Measurements from ENCODE around the gene CLEC6A.
"Not testable (repeated sequence)": the region's sequence is repeated elsewhere in the genome, so short reads cannot be mapped to it uniquely, and the experiment has no call there.

Gene CLEC6A

DNA sequence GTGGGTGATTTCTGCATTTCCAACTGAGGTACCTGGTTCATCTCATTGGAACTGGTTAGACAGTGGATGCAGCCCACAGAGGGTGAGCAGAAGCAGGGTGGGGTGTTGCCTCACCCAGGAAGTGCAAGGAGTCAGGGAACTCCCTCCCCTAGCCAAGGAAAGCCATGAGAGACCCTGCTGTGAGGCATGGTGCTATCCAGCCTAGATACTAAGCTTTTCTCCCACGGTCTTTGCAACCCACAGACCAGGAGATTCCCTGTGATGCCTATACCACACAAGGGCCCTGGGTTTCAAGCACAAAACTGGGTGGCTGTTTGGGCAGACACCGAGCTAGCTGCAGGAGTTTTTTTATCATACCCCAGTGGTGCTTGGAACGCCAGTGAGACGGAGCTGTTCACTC lies 39.9 kb downstream of the CLEC6A start:
- DNase-seq (ENCODE audit: low spot score), result not testable (repeated sequence)

GRCh38 chr12:8496074-8496473 lies 40.3 kb downstream of the CLEC6A start:
- not testable (repeated sequence) for DNase-seq (ENCODE audit: low spot score)

- DNase-seq (ENCODE audit: low spot score), result no peak
Observed at GRCh38 chr12:8499616-8500015, 43.9 kb downstream of the CLEC6A start.

DNA sequence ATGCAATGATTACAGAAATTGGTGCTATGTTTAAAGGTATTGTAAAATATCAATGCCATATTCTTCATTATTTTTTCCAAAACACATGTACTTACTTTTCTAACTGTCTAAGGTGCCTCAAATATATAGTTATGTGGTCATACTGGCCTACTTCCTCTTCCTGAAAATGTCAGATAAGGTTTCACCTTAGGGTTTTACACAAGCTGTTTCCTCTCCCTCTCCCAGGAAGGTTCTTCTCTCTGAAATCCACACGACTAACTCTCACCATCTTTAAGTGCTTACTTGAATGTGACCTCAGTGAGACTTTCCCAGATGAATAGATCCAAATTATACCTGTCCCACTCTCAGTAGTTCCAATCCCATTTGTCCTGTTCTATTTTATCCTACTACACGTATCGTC lies 46.0 kb downstream of the CLEC6A start:
- no peak for DNase-seq (ENCODE audit: low spot score)

DNA sequence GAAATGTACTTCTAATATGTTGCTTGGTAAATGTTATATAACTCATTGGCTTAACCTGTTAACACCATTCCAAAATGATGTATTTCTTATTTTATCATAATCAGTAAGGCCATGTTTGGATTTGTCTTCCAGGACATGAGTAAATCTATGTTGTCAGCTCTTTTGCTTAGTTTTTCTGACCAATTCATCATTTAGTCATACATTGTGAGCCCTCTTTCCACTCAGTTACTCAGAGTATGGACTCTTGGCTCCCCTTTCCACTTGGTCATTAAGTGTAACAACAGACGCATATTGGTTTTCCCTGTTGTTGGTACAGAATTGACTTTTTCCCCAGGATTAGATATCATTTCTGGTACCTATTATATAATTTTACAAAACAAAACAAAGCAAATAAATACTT lies 48.6 kb downstream of the CLEC6A start:
- DNase-seq (ENCODE audit: low spot score), result no peak

DNA sequence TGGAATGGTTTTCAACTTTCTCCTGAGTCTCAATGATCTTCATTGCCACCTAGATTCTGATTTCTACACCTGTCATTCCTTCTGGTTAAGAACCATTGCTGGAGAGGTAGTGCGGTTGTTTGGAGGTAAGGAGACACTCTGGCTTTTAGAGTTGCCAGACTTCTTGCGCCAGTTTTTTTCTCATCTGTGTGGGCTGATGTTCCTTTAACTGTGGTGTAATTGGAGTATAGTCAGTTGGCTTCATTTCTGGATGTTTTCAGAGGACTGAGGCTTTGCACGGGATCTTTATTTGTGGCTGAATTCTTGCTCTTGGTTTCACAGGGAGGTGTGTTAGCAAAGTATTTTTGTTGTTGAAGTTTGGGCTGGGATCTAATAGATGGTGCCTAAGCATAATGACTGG lies 51.8 kb downstream of the CLEC6A start:
- no peak for DNase-seq (ENCODE audit: low spot score)

DNA sequence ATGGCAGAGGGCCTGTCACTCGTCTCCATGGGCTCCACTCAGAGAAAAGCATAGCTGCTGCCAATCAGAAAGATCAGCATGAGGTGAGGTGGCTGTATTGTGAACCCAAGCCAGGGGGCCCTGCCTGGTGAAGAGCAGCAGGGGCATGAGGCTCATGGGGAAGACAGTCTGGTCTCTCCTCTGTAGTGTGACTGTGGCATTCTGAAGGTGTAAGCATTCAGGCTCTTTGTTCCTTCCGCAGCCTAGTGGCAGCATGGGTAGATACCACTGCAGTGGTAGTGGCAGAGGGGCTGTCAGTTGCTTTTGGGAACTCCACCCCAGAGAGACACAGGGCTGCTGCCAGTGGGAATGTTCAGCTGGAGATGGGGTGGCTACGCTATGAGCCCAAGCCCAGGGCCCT lies 52.5 kb downstream of the CLEC6A start:
- DNase-seq (ENCODE audit: low spot score), result no peak

- DNase-seq (ENCODE audit: low spot score), result no peak
Observed at GRCh38 chr12:8508910-8509841, 53.4 kb downstream of the CLEC6A start.

- no peak for DNase-seq (ENCODE audit: low spot score)
Observed at GRCh38 chr12:8513256-8513655, 57.5 kb downstream of the CLEC6A start, which contains the start of gene CLEC4D. Gene CLEC4D, plus strand, starts transcription at chr12:8513503. Its CDS starts 230 bp downstream, at chr12:8513733.

DNA sequence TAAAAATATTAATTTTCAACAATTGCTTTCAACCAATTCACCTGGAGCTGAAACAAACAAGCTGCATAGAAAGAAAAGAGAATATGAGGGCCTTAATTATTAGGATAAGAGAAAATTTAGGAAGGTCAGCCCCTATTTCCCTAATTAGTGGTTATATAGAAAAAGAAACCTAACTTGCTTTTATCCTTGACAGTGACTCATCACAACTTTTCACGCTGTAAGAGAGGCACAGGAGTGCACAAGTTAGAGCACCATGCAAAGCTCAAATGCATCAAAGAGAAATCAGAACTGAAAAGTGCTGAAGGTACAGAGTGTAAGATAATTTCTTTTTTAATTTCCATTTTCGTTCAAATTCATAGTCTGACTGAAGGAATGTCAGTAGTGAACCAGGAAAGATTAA lies 62.2 kb downstream of the CLEC6A start:
- no peak for DNase-seq (ENCODE audit: low spot score)

DNA sequence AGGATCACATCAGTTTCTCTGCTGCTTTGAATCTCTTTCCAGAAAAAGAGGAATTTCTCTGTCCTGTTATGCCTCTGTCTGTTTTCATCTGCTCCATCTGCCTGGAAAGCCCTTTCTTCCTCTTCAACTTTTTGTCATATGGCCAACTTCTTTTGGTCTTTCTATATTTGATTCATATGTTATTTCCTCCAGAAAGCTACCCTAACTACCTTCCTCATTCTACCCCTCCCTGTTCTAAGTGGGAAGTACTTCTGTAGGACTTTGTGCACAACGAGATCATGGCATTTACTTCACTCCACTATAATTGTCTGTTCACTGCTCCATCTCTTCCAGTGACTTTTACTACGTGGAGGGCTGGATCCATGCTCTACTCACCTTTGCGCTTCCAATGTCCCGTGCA lies 63.4 kb downstream of the CLEC6A start:
- no peak for DNase-seq (ENCODE audit: low spot score)

GRCh38 chr12:8527250-8528130 lies 71.7 kb downstream of the CLEC6A start:
- no peak for DNase-seq (ENCODE audit: low spot score)

All from AG20443 (cell line).